ENCODE data around the gene PBXIP1.
A peak's percentile ranks its signal among the peaks of the same experiment; 100 is the strongest.
"Not testable (repeated sequence)": the region's sequence is repeated elsewhere in the genome, so short reads cannot be mapped to it uniquely, and the experiment has no call there.

Gene PBXIP1

GRCh38 chr1:154993572-154994268 is 37.8 kb upstream of the PBXIP1 start, which contains the start of gene LENEP:
TSS of gene LENEP (plus strand) at chr1:154993586. CDS start at chr1:154993608, 22 bp downstream.
- no peak within 1 kb of the TSS for H3K4me3 ChIP-seq (ENCODE audit: control insufficient read depth, low read depth, low read length)
- DNase-seq (ENCODE audit: low read depth), result no peak
- TF ChIP-seq CTCF (IDR thresholded peaks at IDR 0.05; ENCODE audit: control insufficient read depth, insufficient read depth, low read depth, low read length, missing control alignments), result no peak

- peak; percentile 10 for TF ChIP-seq CTCF (IDR thresholded peaks at IDR 0.05; ENCODE audit: control insufficient read depth, insufficient read depth, low read depth, low read length, missing control alignments)
- DNase-seq (ENCODE audit: low read depth), result no peak
- no peak overlapping the region for H3K4me3 ChIP-seq (ENCODE audit: control insufficient read depth, low read depth, low read length)
These were observed 37.0 kb upstream of the PBXIP1 start for GRCh38 chr1:154992721-154993571.

- H3K4me3 ChIP-seq (ENCODE audit: control insufficient read depth, low read depth, low read length), result no peak overlapping the region
- no peak for DNase-seq (ENCODE audit: low read depth)
- no peak for TF ChIP-seq CTCF (IDR thresholded peaks at IDR 0.05; ENCODE audit: control insufficient read depth, insufficient read depth, low read depth, low read length, missing control alignments)
These were observed 34.4 kb upstream of the PBXIP1 start for GRCh38 chr1:154990276-154990675.

GRCh38 chr1:154989195-154989860 is 33.4 kb upstream of the PBXIP1 start:
- H3K4me3 ChIP-seq (ENCODE audit: control insufficient read depth, low read depth, low read length), result no peak overlapping the region
- no peak for DNase-seq (ENCODE audit: low read depth)
- no peak for TF ChIP-seq CTCF (IDR thresholded peaks at IDR 0.05; ENCODE audit: control insufficient read depth, insufficient read depth, low read depth, low read length, missing control alignments)

- no peak for TF ChIP-seq CTCF (IDR thresholded peaks at IDR 0.05; ENCODE audit: control insufficient read depth, insufficient read depth, low read depth, low read length, missing control alignments)
- H3K4me3 ChIP-seq (ENCODE audit: control insufficient read depth, low read depth, low read length), result no peak overlapping the region
- no peak for DNase-seq (ENCODE audit: low read depth)
These were observed 32.4 kb upstream of the PBXIP1 start for GRCh38 chr1:154988058-154988954.

- no peak overlapping the region for H3K4me3 ChIP-seq (ENCODE audit: control insufficient read depth, low read depth, low read length)
- DNase-seq (ENCODE audit: low read depth), result no peak
- TF ChIP-seq CTCF (IDR thresholded peaks at IDR 0.05; ENCODE audit: control insufficient read depth, insufficient read depth, low read depth, low read length, missing control alignments), result no peak
These were observed 31.4 kb upstream of the PBXIP1 start for GRCh38 chr1:154987326-154987725.

- not testable (repeated sequence) for DNase-seq (ENCODE audit: low read depth); H3K4me3 ChIP-seq (ENCODE audit: control insufficient read depth, low read depth, low read length)
These were observed 30.8 kb upstream of the PBXIP1 start for GRCh38 chr1:154986736-154987135.

Measured in AG09309 (cell line).